Endometrium (tissue), 2 donors: Measurements from ENCODE around the gene KCNJ10.

Experiments
- FAIRE-seq: peaks from 2 replicates; lab custom pipeline; 2012; peaks lifted over from hg19 to GRCh38; lab: Jason Lieb, UNC
- donor health status: control.
- donor health status: control.

KCNJ10 gene

GRCh38 chr1:160083968-160084770 is 14.2 kb upstream of the KCNJ10 start:
- FAIRE-seq = no peak

GRCh38 chr1:160082926-160083325 is 13.0 kb upstream of the KCNJ10 start:
- FAIRE-seq = no peak

DNA sequence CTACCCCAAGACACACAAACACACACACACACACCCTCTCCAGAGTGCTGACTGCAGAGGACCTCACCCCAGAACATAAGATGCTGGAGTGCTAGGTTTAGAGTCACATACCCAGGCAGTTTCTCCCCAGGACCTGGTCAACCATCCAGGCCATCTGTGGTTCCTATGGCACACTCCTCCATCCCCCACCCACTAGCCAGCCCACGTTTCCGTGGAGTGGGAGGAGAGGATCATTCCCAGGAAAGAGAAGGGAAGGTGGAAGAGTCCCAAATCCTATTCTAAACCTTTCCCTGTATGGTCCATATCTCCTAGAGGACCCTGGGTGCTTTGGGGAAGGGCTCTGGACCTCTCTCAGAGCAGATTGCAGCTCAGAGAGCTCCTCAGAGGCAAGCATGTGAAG is 12.5 kb upstream of the KCNJ10 start:
- no peak for FAIRE-seq

DNA sequence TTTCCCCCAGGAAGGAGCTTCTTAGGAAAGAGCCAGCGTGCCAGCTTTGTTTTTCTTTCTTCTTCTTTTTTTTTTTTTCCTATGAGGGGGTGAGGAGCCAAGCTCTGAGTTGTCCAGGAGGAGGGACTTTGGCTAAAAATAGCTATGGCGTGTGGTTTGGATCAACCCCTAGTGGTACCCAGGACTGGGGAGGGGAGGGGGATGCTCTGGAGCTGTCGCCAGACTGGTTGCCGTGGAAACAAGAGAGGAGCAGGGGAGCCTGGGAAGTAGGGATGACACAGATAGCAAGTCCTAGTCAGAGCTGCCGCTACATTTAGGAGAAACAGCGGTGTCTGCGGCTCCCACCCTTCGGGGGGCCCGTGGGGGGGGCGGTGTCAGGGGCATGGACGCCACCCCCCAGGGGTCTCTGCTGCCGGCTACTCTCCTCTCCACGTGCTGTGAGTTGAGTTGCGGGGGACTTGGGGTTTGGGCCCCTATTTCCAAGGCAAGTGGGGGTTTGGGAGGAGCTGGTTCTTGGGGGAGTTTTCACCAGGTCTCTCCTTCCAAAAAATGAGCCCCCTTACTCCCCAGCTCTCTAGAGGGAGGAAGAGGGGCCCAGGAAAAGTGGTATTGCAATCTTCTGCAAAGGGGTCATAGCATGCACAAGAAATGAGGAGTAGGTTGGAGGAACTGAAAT is 11.4 kb upstream of the KCNJ10 start, which contains the start of gene KCNJ9:
Gene KCNJ9, plus strand, starts transcription at position 278 of the 676 bp plus-strand sequence. CDS start 2,493 bp downstream, outside the sequence.
- no peak for FAIRE-seq

- FAIRE-seq = no peak
These were observed 10.6 kb upstream of the KCNJ10 start for GRCh38 chr1:160080381-160081100.

GRCh38 chr1:160079448-160079847 is 9.5 kb upstream of the KCNJ10 start:
- no peak for FAIRE-seq

GRCh38 chr1:160078512-160079195 is 8.7 kb upstream of the KCNJ10 start:
- no peak for FAIRE-seq

DNA sequence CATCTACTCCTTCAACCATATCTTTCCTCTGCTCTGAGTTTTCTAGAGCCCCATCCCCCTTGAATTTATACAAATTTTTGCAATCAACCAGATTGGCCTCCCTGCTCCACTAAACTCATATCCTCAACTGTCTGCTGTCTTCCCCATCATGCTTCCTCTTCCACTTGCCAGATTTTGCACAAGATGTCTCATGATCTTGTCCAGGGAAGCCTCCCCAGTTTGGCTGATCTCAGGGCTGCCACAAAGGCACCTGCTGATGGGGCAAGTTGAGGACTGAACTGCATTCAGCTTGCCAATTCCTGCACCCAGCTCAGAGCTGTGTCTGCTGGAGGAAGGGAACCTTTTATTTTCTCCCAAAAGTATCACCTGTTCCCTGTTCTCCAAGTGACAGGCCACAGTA is 7.5 kb upstream of the KCNJ10 start:
- FAIRE-seq = no peak

DNA sequence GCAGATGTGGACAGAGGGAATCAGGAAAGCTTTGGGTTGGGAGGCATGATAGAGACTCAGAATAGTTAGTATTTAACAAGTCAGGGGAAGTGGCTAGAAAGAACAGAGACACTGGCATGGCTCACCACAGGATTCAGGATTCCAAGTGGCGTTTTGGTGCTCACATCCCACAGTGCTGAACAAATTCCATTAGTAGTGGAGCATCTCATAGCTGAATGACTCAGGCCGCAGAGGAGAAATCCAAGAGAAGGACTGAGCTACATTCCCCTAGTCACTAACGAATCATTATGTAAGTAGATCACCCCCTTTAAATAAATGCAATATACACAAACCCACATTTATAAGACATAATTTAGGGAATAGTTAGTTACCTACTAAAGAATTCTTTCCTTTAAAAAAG is 6.3 kb upstream of the KCNJ10 start:
- FAIRE-seq = no peak

- FAIRE-seq = no peak
These were observed 5.9 kb upstream of the KCNJ10 start for GRCh38 chr1:160075836-160076235.

DNA sequence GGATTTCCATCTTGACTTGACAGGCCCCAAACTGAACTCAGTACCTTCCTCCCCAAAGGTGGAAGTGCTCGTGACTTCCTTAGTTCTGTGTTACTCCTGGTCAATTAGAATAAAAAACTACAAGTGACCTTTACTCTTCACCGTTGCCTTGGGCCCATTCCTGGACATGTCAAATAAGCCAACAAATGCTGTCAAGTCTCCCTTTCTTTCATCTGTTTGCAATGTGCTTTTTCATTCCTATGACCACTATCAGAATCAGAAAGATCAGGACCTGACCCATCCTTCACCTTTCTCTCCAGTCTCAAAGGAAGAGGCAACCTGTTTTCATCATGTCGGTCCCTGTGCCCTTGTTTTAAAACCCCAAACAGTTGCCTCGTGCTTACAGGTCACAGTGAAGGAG is 4.9 kb upstream of the KCNJ10 start:
- FAIRE-seq = no peak

- no peak for FAIRE-seq
These were observed 1.3 kb upstream of the KCNJ10 start for GRCh38 chr1:160071289-160071688.

GRCh38 chr1:160070243-160071163 is 543 bp upstream of the KCNJ10 start:
- no peak for FAIRE-seq

DNA sequence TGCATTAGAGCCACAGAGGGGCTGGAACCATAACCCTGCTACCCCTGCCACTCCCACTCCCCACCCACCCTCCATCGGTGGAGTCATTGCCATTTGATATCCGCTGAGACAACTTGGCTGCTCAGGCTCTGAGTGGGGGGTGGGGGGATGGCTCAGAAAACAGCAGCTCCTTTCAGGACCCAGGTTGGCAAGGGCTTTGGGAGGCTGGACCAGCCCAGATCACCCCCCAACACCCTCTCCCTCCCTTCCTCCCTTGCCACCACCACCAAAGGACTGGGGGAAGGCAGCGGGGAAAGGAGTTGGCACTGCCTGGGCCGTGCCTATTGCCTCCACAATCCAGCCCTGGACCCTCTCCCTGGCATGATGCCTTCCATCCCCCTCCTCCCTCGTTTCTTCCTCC is 1.7 kb downstream of the KCNJ10 start:
- FAIRE-seq = no peak

GRCh38 chr1:160066829-160067745 is 2.9 kb downstream of the KCNJ10 start:
- FAIRE-seq = no peak

GRCh38 chr1:160064746-160065145 is 5.2 kb downstream of the KCNJ10 start:
- no peak for FAIRE-seq

DNA sequence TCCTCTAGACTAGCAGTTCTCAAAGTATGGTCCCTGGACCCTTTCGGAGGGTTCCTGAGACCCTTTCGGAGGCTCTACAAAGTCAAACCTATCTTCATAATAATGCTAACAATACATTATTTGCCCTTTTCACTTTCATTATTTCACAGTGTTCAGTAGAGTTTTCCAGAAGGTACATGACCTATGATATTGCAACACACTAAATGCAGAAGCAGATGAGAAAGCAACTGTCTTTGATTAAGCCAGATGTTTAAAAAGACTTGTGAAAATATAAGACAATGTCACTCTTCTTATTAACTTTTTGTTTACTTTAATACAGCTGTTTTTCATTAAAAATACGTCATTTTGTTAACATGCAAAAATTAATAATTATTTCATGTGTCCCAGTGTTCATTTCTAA is 5.8 kb downstream of the KCNJ10 start:
- FAIRE-seq = no peak

DNA sequence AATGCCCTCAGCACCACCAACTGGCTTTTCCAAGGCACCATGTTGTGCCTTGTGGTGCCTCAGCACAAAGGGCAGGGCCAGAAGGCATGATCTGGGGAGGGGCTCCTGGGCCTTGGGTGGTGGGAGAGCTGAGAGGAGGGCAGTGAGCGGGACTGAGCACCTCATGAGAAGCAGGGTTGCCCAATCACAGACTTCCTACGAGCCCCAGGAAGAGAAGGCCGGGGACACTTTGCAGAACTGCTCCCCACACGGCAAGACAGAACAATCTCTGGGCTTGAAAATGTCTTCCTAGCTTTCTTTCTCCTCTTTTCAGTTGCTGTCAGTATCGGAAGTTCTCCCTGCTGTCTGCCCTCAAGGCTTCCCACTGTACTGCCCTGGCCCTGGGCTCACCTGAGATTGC is 6.8 kb downstream of the KCNJ10 start:
- FAIRE-seq = no peak

DNA sequence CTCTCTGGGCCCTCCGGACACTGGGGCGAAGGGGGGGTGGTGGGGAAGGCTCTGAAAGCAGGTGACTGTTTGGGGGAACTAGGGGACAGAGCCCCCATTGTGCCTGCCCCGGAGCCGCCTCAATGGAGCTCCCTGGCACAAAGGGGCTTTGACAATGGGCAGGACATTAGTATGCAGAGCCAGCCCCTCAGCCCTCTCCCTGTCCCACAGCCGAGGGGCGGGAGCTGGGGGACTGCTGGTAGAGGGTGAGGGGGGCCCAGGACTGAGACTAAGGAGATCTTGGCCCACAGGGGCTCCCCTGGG is 7.8 kb downstream of the KCNJ10 start:
- no peak for FAIRE-seq
